Activated CD4-positive, alpha-beta T cell treated with anti-CD3 and anti-CD28 coated beads, Interleukin-10, Interleukin-2, amounts not matched to agents 100 ng/mL and 50 ng/mL, durations not matched to agents 16 hours and 8 hours (primary cell): Measurements from ENCODE around the gene UTP20.
A peak's percentile ranks its signal among the peaks of the same experiment; 100 is the strongest.

Experiments
- DNase-seq: peaks from one replicate; pipeline ENCODE4 v3.0.0-alpha.2; 2020

The UTP20 gene

DNA sequence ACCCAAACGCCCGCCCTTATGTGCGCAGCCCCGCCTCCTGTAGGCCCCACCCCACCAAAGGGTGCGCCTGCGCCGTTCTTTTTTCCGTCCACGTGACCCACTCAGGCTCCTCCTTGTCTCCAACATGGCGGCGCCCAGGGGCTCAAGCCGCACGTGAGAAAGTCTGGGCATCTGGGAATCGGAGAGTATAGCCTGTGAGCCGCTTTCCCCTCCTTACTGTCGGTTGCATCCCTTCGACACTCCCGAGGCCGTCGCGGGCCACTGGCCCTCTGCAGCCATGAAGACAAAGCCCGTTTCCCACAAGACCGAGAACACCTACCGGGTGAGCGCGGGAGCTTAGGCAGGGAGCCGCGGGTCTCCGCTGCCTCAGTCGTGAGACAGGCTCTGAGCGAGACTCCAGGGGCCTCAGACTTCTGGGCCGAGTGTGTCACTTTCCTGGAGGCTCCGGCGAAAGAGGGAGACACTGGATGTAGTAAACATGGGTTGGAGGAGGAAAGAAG lies at the start of gene UTP20:
TSS of gene UTP20 (plus strand) at position 100 of the 500 bp plus-strand sequence. CDS start at position 278, 178 bp downstream.
- DNase-seq = peak; percentile 95

DNA sequence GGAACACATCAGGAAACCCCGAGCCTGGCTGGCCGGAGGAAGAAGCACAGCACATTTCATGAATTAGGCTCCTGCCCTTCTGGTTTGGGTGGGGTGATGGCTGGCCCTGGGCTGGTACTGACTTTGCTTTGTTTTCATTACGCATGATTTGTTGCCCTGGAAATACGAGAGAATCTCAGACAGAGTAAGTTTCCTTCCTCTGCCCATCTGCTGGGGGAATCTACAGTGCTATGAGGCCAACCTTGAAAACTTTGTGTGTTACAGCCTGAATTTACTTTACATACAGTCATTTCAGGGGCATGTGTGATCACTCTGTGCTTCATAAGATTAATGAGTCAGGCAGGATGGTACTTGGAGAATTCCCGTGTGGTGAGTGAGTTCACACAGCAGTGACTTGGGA lies 49.4 kb upstream of the UTP20 start:
- no peak for DNase-seq

DNA sequence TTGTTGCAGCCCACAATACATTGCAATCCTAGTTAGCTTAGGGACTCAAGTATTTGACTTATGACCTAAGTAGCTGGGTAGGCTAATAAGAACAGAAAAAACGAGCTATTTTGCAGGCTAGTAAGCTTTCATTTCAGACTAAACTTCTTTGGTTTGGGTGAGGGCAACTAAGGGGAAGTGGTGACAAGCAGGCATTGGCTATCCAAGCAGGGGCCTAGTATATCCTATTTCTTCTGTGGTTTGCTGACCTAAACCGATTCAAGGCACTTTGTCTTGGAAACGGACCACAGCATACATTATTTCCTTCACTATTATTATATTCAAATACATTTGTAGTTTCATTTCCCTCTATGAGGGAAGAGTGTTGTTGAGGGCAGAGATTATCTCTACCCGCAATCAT lies 48.3 kb upstream of the UTP20 start:
- no peak for DNase-seq

DNA sequence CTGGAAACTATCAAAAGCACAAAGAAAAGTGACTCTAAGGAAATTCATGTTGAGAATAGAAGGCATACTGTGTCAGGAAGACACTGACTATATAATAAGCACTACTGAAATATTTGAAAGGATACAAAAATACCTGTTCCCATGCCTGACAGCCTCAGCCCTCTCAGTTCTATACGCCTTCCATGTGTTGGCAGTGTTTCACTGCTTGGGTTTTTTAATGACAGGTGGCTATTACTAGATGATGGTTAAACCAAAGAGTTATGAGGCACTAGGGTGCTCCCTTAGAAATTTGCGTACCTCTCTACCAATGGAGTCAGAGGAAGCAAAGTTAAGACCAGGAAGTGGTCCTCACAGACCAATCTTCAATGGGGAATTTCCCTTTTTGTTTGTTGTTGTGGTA lies 44.2 kb upstream of the UTP20 start:
- DNase-seq = no peak

DNA sequence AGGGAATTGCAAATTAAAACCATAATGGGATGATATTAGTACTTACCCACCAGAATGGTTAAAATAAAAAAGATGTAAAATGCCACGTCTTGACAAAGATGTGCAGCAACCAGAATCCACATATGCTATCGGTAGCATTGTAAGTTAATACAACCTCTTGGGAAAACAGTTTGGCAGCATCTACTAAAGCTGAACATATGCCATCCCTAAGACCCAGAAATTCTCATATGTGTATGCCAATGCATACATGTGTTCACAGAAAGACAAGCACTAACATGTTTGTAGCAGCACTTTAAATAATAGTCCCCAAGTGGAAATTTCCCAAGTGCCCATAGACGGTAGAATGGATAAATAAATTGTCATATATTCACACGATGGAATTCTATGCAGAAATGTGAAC lies 41.6 kb upstream of the UTP20 start:
- DNase-seq = no peak

DNA sequence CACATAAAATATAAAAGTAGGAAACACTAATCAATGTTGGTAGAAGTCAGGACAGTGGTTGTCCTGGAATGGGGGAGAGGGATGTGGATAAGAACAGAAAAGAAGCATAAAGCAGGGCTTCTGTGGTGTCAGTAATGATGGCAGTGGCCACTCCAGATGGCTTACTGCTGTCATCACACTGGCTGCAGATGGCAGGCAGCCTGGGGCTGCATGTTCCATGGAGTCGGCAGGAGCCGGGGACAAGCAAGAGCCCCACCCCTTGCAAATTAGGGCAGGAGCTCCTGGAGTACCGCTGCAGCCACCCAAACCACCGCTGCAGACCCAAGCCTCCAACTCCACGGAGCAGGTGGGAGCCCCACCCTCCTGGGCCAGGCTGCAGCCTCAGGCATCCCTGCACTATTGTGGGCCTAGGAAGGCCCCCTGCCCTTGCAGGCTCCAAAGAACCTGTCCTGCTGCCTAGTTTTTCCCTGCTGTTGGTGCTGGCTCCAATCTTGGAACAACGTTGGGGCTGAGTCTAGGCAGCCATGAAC lies 41.0 kb upstream of the UTP20 start:
- no peak for DNase-seq

DNA sequence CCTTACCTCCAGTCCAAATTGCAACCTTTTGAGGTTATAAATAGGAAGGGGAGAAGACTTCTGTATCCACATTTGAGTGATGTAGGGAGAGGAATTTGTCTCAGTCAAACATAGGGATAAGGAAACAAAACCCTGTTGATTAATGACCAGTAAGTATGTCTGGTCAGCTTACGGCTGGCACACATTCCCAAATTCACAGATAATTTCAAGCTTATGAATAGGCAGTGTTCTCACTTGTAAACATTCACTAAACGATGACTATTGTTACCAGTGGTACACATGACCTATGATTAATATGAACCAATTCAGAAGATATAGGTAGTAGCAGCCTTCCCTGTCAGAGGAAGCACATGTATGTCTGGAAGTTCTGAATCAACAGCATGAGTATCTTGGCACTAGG lies 36.8 kb upstream of the UTP20 start:
- DNase-seq = no peak

DNA sequence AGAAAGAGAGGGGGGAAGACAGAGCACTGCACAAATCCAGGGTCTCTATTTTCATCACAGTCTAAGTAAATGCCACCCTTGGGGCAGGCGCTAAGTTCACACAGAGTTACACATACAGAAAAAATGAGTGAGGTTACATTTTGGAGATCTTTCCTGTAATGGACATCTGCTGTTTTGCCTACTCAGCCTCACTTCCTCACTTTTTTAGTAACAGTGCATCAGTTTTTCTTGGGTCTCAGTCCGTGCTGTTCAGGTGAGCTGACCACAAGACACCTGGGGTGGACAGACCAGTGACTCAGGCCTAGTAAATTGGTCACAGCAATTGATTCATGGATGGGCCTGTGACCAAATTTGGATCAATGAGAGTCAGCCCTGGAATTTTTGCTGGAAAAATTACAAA lies 36.3 kb upstream of the UTP20 start:
- no peak for DNase-seq

DNA sequence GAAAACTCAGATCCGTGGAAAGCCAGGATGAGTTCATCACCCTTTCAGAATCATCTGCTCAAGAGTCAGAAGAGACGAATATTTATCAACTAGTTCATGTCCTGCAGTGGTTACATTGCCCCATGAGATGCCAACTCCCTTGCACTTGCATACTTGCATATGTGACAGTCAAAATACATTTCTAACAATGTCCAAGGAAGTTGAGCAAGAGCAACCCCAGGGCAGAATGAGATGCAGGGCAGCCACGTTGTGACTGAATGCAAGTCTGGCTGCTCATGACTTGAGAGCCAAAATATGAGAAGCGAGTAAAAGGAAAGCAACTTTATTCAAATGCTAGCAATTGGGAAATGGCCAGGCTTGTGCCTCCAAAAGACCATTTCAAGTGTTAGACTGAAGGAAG lies 23.6 kb upstream of the UTP20 start:
- no peak for DNase-seq

DNA sequence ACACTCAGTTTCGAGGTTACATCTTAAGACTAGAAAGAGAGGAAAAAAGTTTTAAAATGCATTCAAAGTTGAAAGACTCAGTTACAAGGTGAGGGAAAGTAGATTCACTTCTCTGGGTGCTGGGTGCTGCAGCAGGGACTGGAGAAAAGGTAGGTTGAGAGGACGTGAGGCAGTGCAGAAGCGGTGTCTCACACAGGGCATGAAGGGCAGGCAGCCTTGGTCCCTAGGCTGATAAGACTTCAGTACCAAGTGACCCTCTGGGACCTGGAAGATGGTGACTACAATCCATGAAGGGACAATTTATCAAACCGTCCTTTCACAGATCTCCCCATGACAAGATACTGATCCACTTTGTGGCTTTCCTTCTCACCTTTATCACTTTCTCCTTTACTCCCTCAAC lies 22.5 kb upstream of the UTP20 start:
- DNase-seq = no peak

DNA sequence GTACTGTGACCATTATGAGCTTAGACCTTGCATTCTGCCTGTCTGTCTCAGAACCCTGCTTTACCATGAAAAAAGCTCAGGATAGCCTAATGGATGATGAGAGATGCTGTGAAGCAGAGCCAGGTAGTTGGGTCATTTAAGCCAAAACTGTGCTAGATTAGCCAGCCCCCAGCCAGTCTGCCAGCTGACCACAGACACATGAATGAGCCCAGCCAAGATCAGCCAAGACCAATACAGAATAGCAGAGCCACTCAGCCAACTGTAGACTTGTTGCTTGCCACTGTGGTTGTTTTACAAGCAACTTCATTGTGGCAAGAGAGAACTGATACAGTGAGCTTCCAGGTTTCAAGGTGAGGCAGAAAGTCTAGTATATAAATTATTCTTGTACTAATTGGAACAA lies 12.8 kb upstream of the UTP20 start:
- no peak for DNase-seq

DNA sequence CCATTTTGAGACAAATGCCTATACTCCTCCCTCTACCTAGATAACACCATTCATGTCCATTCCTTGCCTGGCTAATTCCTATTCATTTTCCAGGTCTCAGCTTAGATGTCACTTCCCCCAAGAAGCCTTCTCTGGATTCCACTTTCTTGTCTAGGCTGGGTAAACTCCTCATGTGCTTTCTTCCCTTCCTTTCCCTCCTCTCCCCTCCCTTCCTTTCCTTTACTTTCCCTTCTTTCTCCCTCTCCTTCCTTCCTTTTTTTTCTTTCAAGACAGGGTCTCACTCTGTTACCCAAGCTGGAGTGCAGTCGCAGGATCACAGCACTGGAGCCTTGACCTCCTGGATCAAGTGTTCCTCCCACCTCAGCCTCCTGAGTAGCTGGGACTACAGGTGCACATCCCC lies 3.5 kb upstream of the UTP20 start:
- DNase-seq = no peak

DNA sequence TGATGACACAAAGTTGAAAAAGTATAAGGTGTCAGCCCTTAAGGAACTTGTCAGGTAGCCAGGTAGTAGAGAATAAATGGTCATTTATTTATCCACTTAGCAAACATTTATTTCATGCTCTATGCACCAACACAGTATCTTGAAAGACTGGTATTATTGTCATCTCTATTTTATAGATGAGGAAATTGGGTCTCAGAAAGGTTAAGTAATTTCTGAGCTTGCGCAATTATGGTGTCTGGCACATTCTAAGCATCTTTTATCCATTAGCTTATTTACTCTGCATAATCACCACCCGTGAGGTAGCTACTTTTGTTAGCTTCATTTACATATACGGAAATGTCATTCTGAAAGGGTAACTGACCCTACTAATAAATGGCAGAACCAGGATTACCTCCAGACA lies 2.5 kb upstream of the UTP20 start:
- no peak for DNase-seq

DNA sequence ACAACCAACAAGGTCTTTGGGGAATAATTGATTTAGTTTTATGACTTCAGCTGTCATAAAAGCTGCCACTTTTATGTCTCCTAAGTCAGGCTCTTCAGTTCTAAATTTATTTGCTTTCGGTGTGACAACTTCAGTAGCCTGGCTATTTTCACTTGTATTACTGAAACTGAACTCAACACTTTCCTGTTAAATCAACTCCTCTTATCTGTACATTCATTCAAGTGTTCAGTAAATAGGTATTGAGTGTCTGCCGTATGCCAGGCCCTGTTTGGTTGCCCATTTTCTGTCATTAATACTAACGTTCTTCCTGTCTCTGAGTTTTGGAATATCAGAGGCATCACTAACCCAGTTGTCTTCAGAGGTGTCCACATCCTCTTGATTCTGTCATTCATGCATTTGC lies 7.5 kb downstream of the UTP20 start:
- no peak for DNase-seq

DNA sequence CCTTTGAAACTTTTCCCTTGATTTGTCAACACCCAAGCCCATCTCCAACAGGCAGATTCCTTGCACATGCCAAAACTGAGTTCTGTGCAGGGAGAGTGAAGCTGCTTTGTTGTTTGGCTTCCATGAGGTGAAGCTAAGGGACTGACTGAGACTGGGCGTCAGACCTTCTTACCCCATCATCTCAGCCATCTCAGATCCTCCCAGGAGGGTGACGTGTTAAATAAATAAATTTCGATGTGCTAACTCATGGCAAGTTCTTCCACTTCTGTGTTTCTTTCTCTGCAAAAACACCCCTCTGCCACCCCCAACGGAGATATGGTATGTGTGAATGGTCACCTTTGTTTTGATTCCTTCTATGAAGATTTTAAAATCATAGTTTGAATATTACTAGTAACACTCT lies 17.8 kb downstream of the UTP20 start:
- DNase-seq = no peak

DNA sequence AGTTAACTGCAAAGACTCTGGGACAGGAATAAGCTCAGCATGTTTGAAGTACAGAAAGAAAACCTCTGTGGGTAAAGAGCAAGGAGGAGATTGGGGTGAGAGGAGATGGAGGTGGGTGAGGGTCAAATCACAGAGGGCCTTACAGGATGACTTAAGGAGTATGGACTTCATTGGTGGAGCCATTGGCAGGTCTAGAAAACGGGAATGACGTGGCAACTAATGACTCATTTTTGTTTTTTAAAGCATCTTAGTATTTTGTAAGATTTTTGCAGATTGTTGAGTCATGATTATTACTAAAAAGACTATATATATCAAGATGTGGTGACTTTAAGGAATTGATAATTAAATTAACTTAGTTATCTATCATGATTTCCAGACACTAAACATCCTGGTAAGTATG lies 18.5 kb downstream of the UTP20 start:
- no peak for DNase-seq

DNA sequence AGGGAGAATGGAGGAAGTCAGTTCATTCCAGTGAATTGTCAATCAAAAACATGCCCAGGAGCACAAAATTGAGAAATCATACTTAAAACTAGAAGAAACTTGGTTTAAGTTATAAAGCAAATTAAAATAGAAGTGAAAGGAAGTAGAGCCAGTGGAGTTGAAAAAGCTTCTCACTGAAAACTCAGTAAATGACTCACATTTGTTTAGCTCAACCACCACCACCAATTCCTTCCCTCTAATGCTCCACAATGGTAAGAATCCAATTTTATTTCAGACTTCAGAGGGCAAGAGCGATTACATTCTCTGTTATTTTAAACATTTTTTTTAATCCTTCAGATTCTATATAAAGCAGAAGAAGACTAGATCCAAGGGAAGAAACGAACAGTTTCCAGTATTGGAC lies 19.4 kb downstream of the UTP20 start:
- no peak for DNase-seq

DNA sequence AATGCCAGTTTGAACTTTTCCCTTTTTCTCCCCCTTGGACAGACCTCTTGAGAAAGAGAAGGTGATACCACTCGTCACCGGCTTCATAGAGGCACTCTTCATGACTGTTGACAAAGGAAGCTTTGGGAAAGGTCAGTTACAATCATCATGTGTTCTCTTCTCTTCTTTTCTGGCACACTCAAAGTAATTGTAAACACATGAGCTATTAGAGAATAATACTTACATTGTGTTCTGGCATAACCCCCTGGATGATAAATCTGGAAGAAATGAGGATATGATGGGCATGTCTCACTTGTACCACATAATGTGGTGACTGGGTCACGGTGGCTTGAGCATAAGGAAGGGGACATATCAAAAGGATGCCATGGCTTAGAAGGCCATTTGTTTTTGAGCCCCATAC lies 20.0 kb downstream of the UTP20 start:
- no peak for DNase-seq

DNA sequence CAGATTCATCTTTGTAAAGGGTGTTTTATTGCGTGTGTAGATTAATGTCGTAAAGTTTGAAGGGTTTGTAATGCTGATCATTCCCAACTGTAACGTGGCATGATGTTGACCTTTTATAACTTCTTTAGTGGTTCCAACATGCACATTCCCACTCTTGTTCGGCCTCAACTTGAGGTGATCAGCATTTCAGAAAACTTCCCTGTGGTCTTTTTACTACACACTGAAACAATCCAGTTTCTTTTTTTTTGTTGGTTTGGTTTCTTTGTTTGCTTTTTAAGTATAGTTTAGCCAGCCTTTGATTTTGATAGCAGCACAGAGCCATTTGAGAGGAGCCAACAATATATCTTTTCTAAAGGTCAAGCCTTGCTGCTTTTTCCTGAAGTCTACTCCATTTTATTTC lies 22.8 kb downstream of the UTP20 start:
- no peak for DNase-seq

DNA sequence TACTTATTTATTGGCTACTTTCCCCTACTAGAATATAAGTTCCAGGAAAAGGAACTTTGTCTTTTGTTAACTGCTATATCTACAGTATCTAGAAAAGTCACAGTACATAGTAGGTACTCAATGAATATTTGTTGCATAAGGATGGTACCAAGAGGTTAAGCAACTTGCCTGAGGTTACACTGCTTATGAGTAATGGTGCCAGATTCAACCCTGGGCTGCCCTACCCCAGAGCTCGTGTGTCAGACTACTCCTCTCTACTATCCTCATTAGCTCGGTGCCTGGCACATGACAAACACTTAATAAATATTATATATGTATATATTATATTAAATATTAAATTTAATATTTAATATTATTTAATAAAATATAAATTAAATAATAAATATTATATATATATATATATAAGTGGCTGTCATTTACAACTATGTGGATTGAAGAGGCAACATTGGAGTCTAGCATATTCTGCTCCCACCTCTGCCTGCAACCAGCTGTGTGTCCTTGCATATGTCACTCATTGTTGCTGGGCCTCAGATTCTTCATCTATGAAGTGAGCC lies 25.4 kb downstream of the UTP20 start:
- no peak for DNase-seq

DNA sequence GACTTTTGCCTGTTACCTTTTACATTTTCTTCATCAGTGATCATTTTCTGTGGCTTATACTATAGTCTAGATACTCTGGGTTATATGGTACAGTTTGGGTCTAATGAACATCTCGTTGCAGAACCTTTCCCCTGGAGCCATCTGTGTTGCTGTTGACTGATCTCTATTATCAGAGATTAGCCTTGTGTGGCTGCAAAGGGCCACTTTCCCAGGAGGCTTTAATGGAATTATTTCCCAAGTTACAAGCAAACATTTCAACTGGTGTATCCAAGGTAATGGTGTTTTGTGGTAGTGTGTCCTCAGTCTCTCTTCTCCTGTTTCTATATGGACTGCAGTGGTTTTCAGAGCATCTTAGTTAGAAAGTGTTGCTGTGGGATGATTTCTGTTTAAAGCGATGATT lies 25.9 kb downstream of the UTP20 start:
- DNase-seq = no peak

DNA sequence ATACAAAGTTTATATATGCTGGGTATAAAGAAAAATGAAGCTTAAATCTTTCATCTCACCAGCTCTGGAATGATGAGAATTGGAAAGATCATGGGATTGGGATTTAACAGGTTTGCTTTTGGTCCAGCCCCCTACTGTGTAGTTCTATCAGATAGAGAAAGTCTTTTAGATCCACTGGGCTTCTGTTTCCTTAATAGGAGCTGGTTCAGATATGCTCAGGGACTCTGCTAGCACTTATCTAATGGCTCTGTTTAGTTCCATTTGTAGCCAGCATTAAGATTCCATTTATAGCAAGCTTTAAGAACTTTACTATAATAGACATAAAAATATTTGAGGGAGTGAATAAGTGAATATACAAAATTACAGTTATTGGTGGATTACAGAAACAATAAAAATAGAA lies 42.6 kb downstream of the UTP20 start:
- no peak for DNase-seq

DNA sequence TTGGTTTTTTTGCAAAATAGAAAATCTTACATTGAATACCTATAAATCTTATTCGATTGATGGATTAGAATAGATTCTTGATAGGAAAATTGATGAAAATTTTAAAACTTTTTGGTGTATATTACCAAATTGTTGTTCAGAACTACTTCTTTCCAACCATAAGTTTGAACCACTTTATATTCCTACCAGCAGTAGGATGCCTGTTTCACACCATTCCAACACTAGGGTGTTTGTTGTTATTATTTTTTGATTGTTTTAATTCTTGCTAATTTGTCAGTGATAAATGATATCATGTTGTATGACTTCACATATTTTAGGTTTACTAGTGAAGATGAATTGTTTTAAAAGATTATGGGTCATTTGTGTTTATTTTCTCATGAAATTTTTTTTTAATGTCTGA lies 43.4 kb downstream of the UTP20 start:
- no peak for DNase-seq

DNA sequence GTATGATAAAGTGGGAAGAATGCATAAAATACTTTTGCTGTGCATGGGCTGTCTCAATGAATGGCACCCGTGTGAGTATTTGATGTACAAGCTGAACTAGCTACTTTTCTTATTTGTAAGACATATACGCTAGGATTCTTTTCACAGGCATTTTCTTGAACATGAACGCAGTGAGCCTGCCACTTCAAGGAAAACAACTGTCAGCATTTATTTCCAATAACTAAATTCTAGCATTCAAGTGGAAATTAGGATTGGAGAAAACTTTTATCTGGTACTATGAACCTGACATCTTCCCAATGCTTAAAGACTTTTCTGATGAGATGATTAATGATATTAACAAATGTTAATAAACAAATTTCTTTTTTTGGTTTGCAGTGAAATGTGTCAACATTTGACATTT lies 45.7 kb downstream of the UTP20 start:
- DNase-seq = no peak

DNA sequence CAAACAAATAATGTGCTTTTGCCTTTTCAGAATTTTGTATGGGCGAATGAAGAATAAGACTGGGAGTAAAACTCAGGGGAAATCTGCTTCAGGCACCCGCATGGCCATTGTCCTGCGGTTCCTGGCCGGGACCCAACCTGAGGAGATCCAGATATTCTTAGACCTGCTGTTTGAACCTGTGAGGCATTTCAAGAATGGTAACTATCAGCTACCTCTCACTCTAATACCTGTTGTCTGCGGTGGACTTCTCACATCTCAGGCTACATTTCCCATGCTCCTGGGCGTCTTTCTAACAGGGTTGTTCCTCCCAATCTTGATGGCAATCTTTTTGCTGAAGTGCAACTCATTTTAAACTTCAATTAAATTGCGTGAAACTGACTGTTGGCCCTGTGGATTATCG lies 47.1 kb downstream of the UTP20 start:
- no peak for DNase-seq

DNA sequence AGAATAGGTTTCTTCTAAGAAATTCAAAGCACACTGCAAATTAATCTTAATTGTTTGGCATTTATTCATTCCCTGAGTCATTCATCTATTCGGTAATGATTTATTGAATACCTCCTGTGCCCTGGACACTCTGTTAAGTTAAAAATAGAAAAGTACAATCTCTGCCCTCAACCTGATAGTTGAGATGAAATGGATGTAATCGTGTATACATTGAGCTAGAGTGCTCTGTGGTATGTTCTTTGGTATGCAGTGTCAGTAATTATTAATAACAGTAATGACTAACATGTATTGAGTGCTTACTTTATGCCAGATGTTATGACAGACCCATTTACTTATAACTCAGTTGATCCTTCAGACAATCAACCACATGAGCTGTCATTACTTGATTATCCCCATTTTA lies 47.6 kb downstream of the UTP20 start:
- no peak for DNase-seq
